ENCODE data around the gene NCAPH2. TPM values are rescaled to one million over a fixed set of nuclear protein-coding genes. Genes with fewer than 3 reads are reported as not detected.

The NCAPH2 gene
- 17.7 and 20.5 TPM in 2 replicates for total RNA-seq

GRCh38 chr22:50507991-50508884 is at the start of gene NCAPH2:
NCAPH2 (plus strand) TSS chr22:50508224; CDS start chr22:50508338, 114 bp downstream.

GRCh38 chr22:50474710-50475651 is 33.0 kb upstream of the NCAPH2 start, which contains the start of gene SBF1:
SBF1 (minus strand) TSS chr22:50475035; CDS start chr22:50474840, 195 bp downstream.

DNA sequence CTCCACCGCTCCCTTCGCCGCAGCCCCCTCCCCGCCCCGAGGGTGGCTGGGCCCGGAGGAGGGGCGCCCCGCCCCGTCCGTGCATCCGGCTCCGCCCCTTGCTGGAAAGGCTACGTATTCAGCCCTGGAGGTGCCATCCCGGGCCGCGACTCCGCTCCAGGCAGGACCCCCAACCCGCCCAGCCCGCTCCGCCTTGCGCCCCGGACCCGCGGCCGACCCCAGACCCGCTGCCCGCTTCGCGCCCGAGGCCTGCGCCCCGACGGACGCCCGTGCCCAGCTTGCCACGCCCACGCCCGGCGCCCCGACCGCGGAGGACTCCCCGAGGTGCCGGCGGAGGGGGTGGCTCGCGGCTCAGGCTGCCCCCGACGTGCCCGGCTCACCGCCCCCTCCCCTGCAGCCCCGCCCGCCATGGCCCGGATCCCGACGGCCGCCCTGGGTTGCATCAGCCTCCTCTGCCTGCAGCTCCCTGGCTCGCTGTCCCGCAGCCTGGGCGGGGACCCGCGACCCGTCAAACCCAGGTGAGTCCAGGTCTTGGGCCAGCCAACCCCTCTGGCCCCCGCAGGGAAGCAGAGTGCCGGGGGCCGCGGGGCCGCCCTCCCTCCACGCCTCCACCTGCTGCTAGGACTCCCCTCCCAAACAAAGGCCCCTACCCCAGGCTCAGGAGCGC is 26.5 kb upstream of the NCAPH2 start, which contains the start of gene ADM2:
TSS of gene ADM2 (plus strand) at position 104 of the 667 bp plus-strand sequence. CDS start at position 409, 305 bp downstream.

DNA sequence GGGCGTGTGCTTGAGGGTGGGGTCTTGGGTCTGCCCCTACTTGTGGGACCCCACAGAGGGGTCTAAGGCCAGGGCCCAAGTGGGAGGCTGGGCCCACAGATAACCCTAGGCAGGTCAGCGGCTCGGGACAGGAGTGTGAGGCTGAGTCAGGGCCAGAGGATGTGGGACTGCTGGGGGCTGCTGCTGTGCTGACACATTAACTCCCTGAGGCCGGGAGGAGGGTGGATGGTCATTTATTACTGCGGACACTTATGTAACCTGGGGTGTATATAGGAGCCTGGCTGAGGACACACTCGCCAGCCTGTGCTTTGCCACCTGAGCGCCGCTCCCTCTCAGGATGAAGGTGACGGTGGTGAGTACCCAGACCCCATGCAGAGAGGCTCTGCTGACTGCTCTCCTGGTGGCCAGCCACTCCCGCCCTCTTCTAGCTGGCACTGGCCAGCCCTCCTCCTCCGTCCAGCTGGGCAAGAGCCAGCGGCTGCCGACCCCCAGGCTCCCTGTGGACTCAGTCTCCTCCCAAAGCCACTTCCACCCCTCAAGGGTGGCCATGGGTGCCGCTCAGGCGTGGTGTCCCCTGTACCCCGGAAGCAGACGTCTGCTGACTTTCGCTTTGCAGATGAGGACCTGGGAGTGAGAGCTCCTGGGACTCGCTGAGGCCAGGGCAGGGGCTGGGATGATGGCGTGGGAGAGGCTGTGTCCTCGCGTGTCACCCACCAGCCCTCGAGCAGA is 21.3 kb upstream of the NCAPH2 start, which contains the start of gene MIOX:
TSS of gene MIOX (plus strand) at position 299 of the 729 bp plus-strand sequence. CDS start at position 338, 39 bp downstream.

GRCh38 chr22:50507421-50507990 is 518 bp upstream of the NCAPH2 start, which contains the start of gene LMF2:
LMF2 (minus strand) TSS chr22:50507702; CDS start chr22:50507675, 27 bp downstream.

GRCh38 chr22:50525104-50525857 is 17.3 kb downstream of the NCAPH2 start, which contains the start of gene SCO2:
SCO2 (minus strand) TSS chr22:50525598; CDS start chr22:50524411, 1,187 bp downstream.

DNA sequence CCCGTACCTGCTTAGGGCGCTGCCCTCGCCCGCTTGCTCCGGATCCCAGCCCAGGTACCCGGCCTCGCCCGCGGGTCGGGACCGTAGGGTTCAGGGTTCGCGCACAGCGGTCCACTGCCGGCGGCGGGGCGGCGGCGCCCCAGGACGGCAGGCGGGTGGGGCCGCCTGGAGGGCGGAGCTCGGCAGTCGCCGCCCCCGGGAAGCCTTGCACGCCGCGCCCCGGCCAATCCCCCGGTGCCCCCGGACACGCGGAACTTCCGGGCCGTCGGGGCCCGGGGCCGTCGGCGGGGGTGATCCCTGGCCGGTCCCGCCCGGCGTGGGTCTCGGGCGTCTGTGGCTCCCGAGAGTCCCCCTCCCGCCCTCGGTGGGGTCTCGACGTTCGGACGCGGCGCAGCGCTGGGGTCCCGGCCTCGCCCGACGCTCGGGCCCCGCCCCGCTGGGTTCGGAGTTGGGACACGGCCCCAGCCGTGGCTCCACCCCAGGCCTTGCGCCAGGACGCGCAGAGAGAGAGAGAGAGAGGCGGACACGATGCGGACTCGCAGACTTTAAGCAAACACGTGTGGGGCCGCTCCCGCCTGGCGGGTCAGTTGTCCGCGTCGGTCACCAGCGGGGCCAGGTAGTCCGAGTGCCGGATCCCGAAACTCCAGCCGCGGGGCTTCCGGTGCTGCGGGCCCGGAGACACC is 22.0 kb downstream of the NCAPH2 start, which contains the start of gene TYMP:
TSS of gene TYMP (minus strand) at position 116 of the 683 bp plus-strand sequence. CDS start 303 bp downstream, outside the sequence.

DNA sequence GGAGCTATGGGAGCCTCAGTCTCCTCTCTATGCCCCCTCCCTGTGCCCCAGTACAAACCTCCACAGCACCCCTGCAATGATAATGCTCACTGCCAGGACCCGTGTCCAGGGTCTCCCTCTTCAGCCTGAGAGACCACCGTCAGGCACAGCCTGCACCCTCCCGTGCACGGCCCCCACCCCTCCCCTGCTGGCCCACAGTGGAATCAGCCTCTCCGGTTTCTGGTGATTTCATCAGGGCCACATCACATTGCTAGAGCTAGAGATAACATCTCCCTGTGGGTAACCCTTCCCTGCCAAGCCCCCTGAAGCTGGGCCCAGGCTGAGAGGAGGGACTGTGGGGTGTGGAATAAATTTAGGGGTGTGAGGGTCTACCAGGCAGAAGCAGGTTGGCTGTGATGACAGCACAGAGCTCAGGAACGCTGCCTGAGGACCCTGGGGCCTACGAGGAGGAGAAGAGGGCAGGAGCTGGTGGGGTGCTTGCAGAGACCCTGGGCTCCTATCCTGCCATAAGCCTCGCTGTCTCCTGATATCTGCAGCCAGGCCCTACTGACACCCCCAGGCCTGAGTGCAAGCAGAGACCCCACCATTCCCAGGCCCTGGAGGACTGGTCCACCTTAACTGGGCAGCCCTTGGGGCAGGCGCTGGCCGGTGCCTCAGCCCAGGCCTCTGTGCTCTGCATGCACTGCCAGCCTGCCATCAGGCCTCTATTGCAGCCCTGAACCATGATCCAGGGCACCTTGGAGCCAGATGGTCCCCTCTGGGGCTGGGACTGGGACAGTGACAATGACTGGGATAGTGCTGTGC is 37.7 kb downstream of the NCAPH2 start, which contains the start of gene KLHDC7B:
TSS of gene KLHDC7B (plus strand) at position 378 of the 804 bp plus-strand sequence. CDS start at position 723, 345 bp downstream.

DNA sequence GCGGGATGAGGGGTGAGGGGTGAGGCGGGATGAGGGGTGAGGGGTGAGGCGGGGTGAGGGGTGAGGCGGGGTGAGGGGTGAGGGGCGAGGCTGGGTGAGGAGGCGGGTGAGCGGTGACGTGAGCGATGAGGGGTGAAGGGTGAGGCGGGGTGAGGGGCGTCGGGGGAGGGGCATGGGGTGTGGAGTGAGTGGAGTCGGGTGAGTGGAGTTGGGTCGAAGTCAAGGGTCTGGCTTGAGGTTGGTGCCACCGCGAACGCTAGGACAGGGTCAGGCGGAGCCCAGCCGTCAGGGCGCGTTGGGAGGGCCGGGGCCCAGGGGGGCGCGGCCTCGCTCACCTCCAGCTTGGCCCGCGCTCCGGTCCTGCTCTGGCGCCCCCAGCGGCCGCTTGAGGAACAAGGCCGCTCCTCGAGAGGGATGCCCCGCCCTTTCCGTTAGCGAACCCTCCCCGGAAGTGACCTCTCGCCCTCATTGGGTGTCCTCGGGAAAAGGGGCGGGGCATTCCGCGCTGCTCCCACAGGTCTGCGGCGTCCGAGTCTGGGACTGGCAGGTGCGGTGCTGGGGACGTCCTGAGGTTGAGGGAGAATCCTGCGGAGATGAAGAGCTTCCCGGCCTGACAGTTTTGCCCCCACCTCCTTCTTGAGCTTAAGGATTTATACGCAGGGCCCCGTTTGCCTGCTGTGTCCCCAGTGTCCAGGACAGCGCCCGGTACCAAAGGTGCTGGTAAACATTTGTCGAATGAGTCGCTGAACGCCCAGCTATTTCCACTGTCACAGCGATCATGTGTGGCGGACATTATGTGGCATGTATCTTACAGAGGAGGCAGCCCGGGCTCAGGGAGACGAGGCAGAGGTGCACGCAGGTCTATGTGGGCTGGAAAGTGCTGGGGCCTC is 54.7 kb downstream of the NCAPH2 start, which contains the start of gene SYCE3:
TSS of gene SYCE3 (minus strand) at position 397 of the 890 bp plus-strand sequence. CDS start 6,514 bp downstream, outside the sequence.

Other genes starting within 250 kb of the NCAPH2 start
- gene MAPK12, start 246.5 kb upstream of the NCAPH2 start, total RNA-seq: 24.5 and 31.3 TPM in 2 replicates
- gene MAPK11, start 237.8 kb upstream of the NCAPH2 start, total RNA-seq: 8.3 and 12.4 TPM in 2 replicates
- gene PLXNB2, start 200.6 kb upstream of the NCAPH2 start, total RNA-seq: 211 and 212 TPM in 2 replicates
- gene DENND6B, start 181.2 kb upstream of the NCAPH2 start, total RNA-seq: 1.1 and 1.4 TPM in 2 replicates
- gene PPP6R2, start 164.9 kb upstream of the NCAPH2 start, total RNA-seq: 31.6 and 39.3 TPM in 2 replicates
- 40.4 and 54.6 TPM in 2 replicates for gene SBF1, start 33.2 kb upstream of the NCAPH2 start, total RNA-seq
- 2.0 and 9.4 TPM in 2 replicates for gene ADM2, start 26.7 kb upstream of the NCAPH2 start, total RNA-seq
- not detected in 2 replicates for gene MIOX, start 21.4 kb upstream of the NCAPH2 start, total RNA-seq
- gene LMF2, start 522 bp upstream of the NCAPH2 start, total RNA-seq: 66.0 and 69.6 TPM in 2 replicates
- gene SCO2, start 17.4 kb downstream of the NCAPH2 start, total RNA-seq: 1.5 and 4.2 TPM in 2 replicates
- gene TYMP, start 21.8 kb downstream of the NCAPH2 start, total RNA-seq: 31.7 and 36.5 TPM in 2 replicates
- not detected in 2 replicates for gene KLHDC7B, start 37.7 kb downstream of the NCAPH2 start, total RNA-seq
- gene SYCE3, start 54.7 kb downstream of the NCAPH2 start, total RNA-seq: 3.5 TPM in 1 of 2 replicates, not detected in the other
- 0.12 and 0.98 TPM in 2 replicates for gene CPT1B, start 70.2 kb downstream of the NCAPH2 start, total RNA-seq
- gene CHKB, start 74.6 kb downstream of the NCAPH2 start, total RNA-seq: 16.0 and 18.5 TPM in 2 replicates
- 0.24 and 0.50 TPM in 2 replicates for gene MAPK8IP2, start 92.6 kb downstream of the NCAPH2 start, total RNA-seq
- gene ARSA, start 119.9 kb downstream of the NCAPH2 start, total RNA-seq: 41.6 and 47.2 TPM in 2 replicates
- gene SHANK3, start 164.6 kb downstream of the NCAPH2 start, total RNA-seq: 2.4 and 2.6 TPM in 2 replicates
- 0.19 TPM in 1 of 2 replicates, not detected in the other for gene ACR, start 230.0 kb downstream of the NCAPH2 start, total RNA-seq

Data from cardiac ventricle fibroblast (primary cell).